CD14-positive monocyte (primary cell): ENCODE data around the gene C1orf105. TPM values are rescaled to one million over a fixed set of nuclear protein-coding genes. Genes with fewer than 3 reads are reported as not detected.

ENCODE experiments used
- DNase-seq, 3 donors: peaks; one replicate each; pipeline ENCODE4 v3.0.0-alpha.2; 2011 to 2022
- H2AFZ ChIP-seq: 2 replicates; pipeline ENCODE4 v1.6.0; 2012; ENCODE audit warnings: mild to moderate bottlenecking, low read depth, low read length, inconsistent platforms; ENCODE audit not compliant: insufficient read depth, poor library complexity, severe bottlenecking
- H3K27ac ChIP-seq, 2 donors: 1 replicate in 1 of 2; 2 replicates in 1 of 2; pipeline ENCODE4 v1.5.1; 2012 to 2013; ENCODE audit warnings: low read length in 2 of 2, control low read depth in 1 of 2, inconsistent platforms in 1 of 2, low read depth in 1 of 2, mild to moderate bottlenecking in 1 of 2
- H3K27me3 ChIP-seq, 2 donors: one replicate each; pipeline versions ENCODE4 v1.6.0 to v1.6.1; 2011 to 2013; ENCODE audit warnings: low read length in 2 of 2; ENCODE audit not compliant: control insufficient read depth in 2 of 2, insufficient read depth in 2 of 2
- H3K36me3 ChIP-seq, 2 donors: replicated peaks in 1 of 2; 1 replicate in 1 of 2; 2 replicates in 1 of 2; pipeline versions ENCODE4 v1.5.1 to v1.6.1; 2012 to 2013; ENCODE audit warnings: low read length in 2 of 2, control low read depth in 1 of 2, inconsistent platforms in 1 of 2, mild to moderate bottlenecking in 1 of 2; ENCODE audit not compliant: insufficient read depth in 2 of 2, control insufficient read depth in 1 of 2
- H3K4me1 ChIP-seq, 2 donors: 1 replicate in 1 of 2; 2 replicates in 1 of 2; pipeline versions ENCODE4 v1.5.1 to v1.6.1; 2012 to 2013; ENCODE audit warnings: low read length in 2 of 2, control low read depth in 1 of 2, inconsistent platforms in 1 of 2, mild to moderate bottlenecking in 1 of 2, moderate library complexity in 1 of 2; ENCODE audit not compliant: insufficient read depth in 2 of 2, control insufficient read depth in 1 of 2
- H3K4me2 ChIP-seq: replicated peaks from 2 replicates; pipeline ENCODE3; 2012; ENCODE audit warnings: low read length, moderate library complexity, mild to moderate bottlenecking; ENCODE audit not compliant: poor library complexity, severe bottlenecking; ENCODE audit errors: extremely low read depth
- H3K4me3 ChIP-seq, 3 experiments: fragments of 200-600 bp in 1 of 3; sonication (generic) in 1 of 3; replicated peaks in 1 of 3; 1 replicate in 2 of 3; 2 replicates in 1 of 3; pipeline ENCODE4 v1.5.1; 2011 to 2013; ENCODE audit warnings: low read length in 3 of 3, mild to moderate bottlenecking in 3 of 3, control low read depth in 2 of 3, low read depth in 2 of 3, inconsistent platforms in 1 of 3, moderate library complexity in 1 of 3
- H3K79me2 ChIP-seq: 2 replicates; pipeline ENCODE4 v1.6.0; 2012; ENCODE audit warnings: mild to moderate bottlenecking, control low read depth, inconsistent platforms, low read length, moderate library complexity; ENCODE audit not compliant: insufficient read depth
- H3K9ac ChIP-seq: 2 replicates; pipeline ENCODE4 v1.6.0; 2017; ENCODE audit warnings: low read length, mild to moderate bottlenecking; ENCODE audit not compliant: insufficient read depth, poor library complexity, severe bottlenecking
- H3K9me3 ChIP-seq, 2 donors: replicated peaks in 1 of 2; 1 replicate in 1 of 2; 2 replicates in 1 of 2; pipeline versions ENCODE4 v1.5.1 to v1.6.1; 2012 to 2013; ENCODE audit warnings: low read length in 2 of 2, control low read depth in 1 of 2; ENCODE audit not compliant: control insufficient read depth in 1 of 2, insufficient read depth in 1 of 2
- H4K20me1 ChIP-seq: 2 replicates; pipeline ENCODE4 v1.6.0; 2012; ENCODE audit warnings: mild to moderate bottlenecking, low read length, control low read depth, moderate library complexity; ENCODE audit not compliant: insufficient read depth
- H3K27ac Mint-ChIP-seq, 7 donors: one replicate each; pipeline ENCODE4 v1.8.0; 2020; ENCODE audit warnings: mild to moderate bottlenecking in 7 of 7, mixed read lengths in 7 of 7, moderate library complexity in 6 of 7, inconsistent platforms in 2 of 7
- H3K27me3 Mint-ChIP-seq, 3 donors: one replicate each; pipeline ENCODE4 v1.8.0; 2021 to 2022; ENCODE audit warnings: low read depth in 3 of 3, mild to moderate bottlenecking in 3 of 3, mixed read lengths in 3 of 3, moderate library complexity in 3 of 3, inconsistent platforms in 1 of 3
- H3K36me3 Mint-ChIP-seq, 2 donors: one replicate each; pipeline ENCODE4 v1.8.0; 2020; ENCODE audit warnings: mixed read lengths in 2 of 2, inconsistent platforms in 1 of 2, mild to moderate bottlenecking in 1 of 2
- H3K4me1 Mint-ChIP-seq: one replicate; pipeline ENCODE4 v1.8.0; 2020; ENCODE audit warnings: mild to moderate bottlenecking, mixed read lengths
- H3K4me3 Mint-ChIP-seq, 2 donors: one replicate each; pipeline ENCODE4 v1.8.0; 2020; ENCODE audit warnings: mild to moderate bottlenecking in 2 of 2, mixed read lengths in 2 of 2, moderate library complexity in 1 of 2
- H3K9me3 Mint-ChIP-seq, 7 donors: one replicate each; pipeline ENCODE4 v1.8.0; 2020 to 2022; ENCODE audit warnings: mixed read lengths in 7 of 7, mild to moderate bottlenecking in 6 of 7, moderate library complexity in 6 of 7, inconsistent platforms in 2 of 7
- CTCF ChIP-seq: fragments of 200-600 bp; IDR thresholded peaks from one replicate; pipeline ENCODE4 v1.8.0; 2022; ENCODE audit warnings: antibody characterized with exemption, mild to moderate bottlenecking
- WGBS: methylation state at CpG from one replicate; pipeline ENCODE4 v1.1.5; 2013; ENCODE audit warnings: missing lambda C conversion rate; ENCODE audit not compliant: insufficient coverage; 5-methylcytosine and 5-hydroxymethylcytosine counted together
- intact Hi-C, 2 donors: fragments of 100-400 bp; cut with micrococcal nuclease; formaldehyde crosslinking; loops; one replicate each; pipeline versions ENCODE4 v1.15.0 to v1.15.1; 2023
- polyA plus RNA-seq, 3 donors: library from polyadenylated mRNA; depleted of rRNA in 1 of 3; unstranded in 2 of 3; stranded (reverse) in 1 of 3; fragments of 300-500 nt in 2 of 3; fragments of >200 nt in 1 of 3; fragmentation: Illumina TruSeq in 2 of 3; gene quantifications; 1 replicate in 2 of 3; 2 replicates in 1 of 3; pipeline ENCODE4 v1.2.3, GENCODE V29; 2012 to 2021

C1orf105 gene
- polyA plus RNA-seq, 3 donors: not detected

DNA sequence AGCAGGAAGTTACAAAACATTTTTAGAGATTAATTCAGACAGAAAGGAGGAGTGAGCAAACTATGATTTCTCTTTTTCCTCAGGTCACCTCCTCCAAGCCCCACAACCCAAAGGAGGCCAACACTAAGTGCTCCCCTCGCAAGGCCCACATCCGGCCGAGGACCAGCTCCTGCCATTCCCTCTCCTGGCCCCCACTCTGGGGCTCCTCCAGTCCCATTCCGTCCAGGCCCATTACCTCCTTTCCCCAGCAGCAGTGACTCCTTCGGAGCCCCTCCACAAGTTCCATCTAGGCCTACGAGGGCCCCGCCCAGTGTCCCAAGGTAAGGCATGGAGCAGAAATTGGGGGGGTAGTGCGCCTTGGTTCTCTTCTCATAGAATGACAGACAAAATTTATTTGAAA is 32.0 kb upstream of the C1orf105 start:
- Mint-ChIP-seq H3K27me3 (peaks cover 0 to 3% (median 2%) of the 10 kb centered on the region in 3 donors), H3K27ac (no peak overlapping the region), H3K36me3 (peaks cover 0 to 3% of the 10 kb centered on the region in 2 donors), H3K4me1 (peaks cover 2% of the 10 kb centered on the region), H3K9me3 (peaks cover 0 to 3% (median 0%) of the 10 kb centered on the region in 7 donors), H3K4me3 (no peak overlapping the region)
- no peaks in the 10 kb centered on the region for H3K27me3 ChIP-seq
- no peaks in the 10 kb centered on the region for H3K36me3 ChIP-seq
- H3K4me2 ChIP-seq: no peak overlapping the region
- H3K27ac ChIP-seq: no peak overlapping the region
- no peak overlapping the region for H2AFZ ChIP-seq
- no peak for DNase-seq
- no peak overlapping the region for H3K9ac ChIP-seq
- no peak for TF ChIP-seq CTCF
- intact Hi-C loops: no loop called here
- no peak overlapping the region for H3K4me3 ChIP-seq
- H3K9me3 ChIP-seq: no peaks in the 10 kb centered on the region
- H4K20me1 ChIP-seq: no peaks in the 10 kb centered on the region
- no peaks in the 10 kb centered on the region for H3K4me1 ChIP-seq
- 100% methylated on average over 5 of the region's 8 CpGs for WGBS
- H3K79me2 ChIP-seq: no peaks in the 10 kb centered on the region

DNA sequence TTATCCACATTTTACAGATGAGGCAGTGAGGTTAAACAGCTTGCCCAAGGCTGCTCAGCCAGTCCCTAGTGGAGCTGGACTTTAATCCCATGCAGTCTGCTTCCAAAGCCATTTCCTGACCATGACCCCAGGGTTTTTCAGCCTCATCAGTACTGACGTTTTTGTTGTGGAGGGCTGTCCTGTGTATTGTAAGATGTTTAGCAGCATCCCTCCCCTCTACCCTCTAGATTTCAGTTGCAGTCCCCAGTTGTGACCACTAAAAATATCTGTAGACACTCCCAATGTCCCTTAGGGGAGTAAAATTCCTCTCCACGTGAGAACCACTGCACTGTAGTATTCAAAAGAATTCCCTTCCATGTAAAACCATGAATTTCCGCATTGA is 30.2 kb upstream of the C1orf105 start:
- no peak for DNase-seq
- 100% methylated on average over 1 of the region's 3 CpGs for WGBS

More for the DNA sequence above, 30.2 kb upstream of the C1orf105 start:
- peaks cover 0 to 3% (median 0%) of the 10 kb centered on the region in 7 donors for H3K9me3 Mint-ChIP-seq
- intact Hi-C loops: no loop called here
- H3K4me1 ChIP-seq: no peaks in the 10 kb centered on the region
- H3K79me2 ChIP-seq: no peaks in the 10 kb centered on the region
- H3K4me3 Mint-ChIP-seq: no peak overlapping the region
- no peaks in the 10 kb centered on the region for H4K20me1 ChIP-seq
- no peaks in the 10 kb centered on the region for H3K27me3 ChIP-seq
- peaks cover 0 to 3% of the 10 kb centered on the region in 2 donors for H3K36me3 Mint-ChIP-seq
- H3K36me3 ChIP-seq: no peaks in the 10 kb centered on the region
- H3K27ac Mint-ChIP-seq: no peak overlapping the region
- H3K27ac ChIP-seq: no peak overlapping the region
- no peak overlapping the region for H3K9ac ChIP-seq
- peaks cover 0 to 2% (median 2%) of the 10 kb centered on the region in 3 donors for H3K27me3 Mint-ChIP-seq
- H3K4me1 Mint-ChIP-seq: peaks cover 12% of the 10 kb centered on the region
- no peak overlapping the region for H2AFZ ChIP-seq
- H3K4me2 ChIP-seq: no peak overlapping the region
- H3K4me3 ChIP-seq: no peak overlapping the region
- H3K9me3 ChIP-seq: no peaks in the 10 kb centered on the region
- TF ChIP-seq CTCF: no peak
